H1 (cell line): Measurements from ENCODE around the gene ARF3. TPM values are rescaled to one million over a fixed set of nuclear protein-coding genes. Genes with fewer than 3 reads are reported as not detected.

Experiments
- ASH2L ChIP-seq: fragments of 200-600, 300-600 bp; sonication (generic); IDR thresholded peaks from one replicate; pipeline ENCODE4 v1.7.1; 2017; ENCODE audit warnings: low read length
- ATF3 ChIP-seq: IDR thresholded peaks from 2 replicates; pipeline ENCODE4 v1.6.1; 2011; ENCODE audit warnings: low read depth, mild to moderate bottlenecking, low read length; ENCODE audit not compliant: insufficient read depth
- CHD7 ChIP-seq: fragments of 300-600 bp; sonication (generic); IDR thresholded peaks from 2 replicates; pipeline ENCODE4 v1.7.1; 2012; ENCODE audit warnings: low read length, moderate library complexity, mild to moderate bottlenecking, inconsistent platforms; ENCODE audit not compliant: insufficient replicate concordance
- JUND ChIP-seq: IDR thresholded peaks from 2 replicates; pipeline ENCODE4 v1.6.1; 2011; ENCODE audit warnings: mild to moderate bottlenecking, improper control_type of control experiment, low read length
- KDM4A ChIP-seq: IDR thresholded peaks from one replicate; pipeline ENCODE4 v1.7.1; 2012; ENCODE audit warnings: low read depth, mild to moderate bottlenecking, moderate library complexity, low read length, inconsistent platforms; ENCODE audit not compliant: severe bottlenecking
- NANOG ChIP-seq: IDR thresholded peaks from 2 replicates; pipeline ENCODE4 v1.6.1; 2011; ENCODE audit warnings: low read length, low read depth, mild to moderate bottlenecking, inconsistent platforms; ENCODE audit not compliant: insufficient read depth, poor library complexity, severe bottlenecking
- RBBP5 ChIP-seq: IDR thresholded peaks from 2 replicates; pipeline ENCODE4 v1.7.1; 2012; ENCODE audit warnings: low read depth, mild to moderate bottlenecking, inconsistent platforms, low read length, moderate library complexity, borderline replicate concordance
- polyA plus RNA-seq, 7 experiments: library from polyadenylated mRNA; depleted of rRNA in 3 of 7; stranded (reverse) in 5 of 7; unstranded in 2 of 7; fragments of >200 nt in 5 of 7; fragments of 200-250 nt in 2 of 7; gene quantifications; 1 replicate in 5 of 7; 2 replicates in 1 of 7; 4 replicates in 1 of 7; pipeline versions ENCODE4 v1.2.1 to v1.2.3, GENCODE V29; 2011 to 2013; ENCODE audit warnings: missing spikeins in 2 of 7, mixed read lengths in 2 of 7
- total RNA-seq: library from RNA; stranded (reverse); fragmentation: NEBNext Ultra II Directional; extraction: Animal tissue kit (Norgen Biotek cat#: 25700); gene quantifications from 2 replicates; pipeline ENCODE4 v1.2.1, GENCODE V29; 2021

The ARF3 gene
- total and polyA plus RNA-seq, 2 of the 8 experiments (the other 6 are each of a cell fraction or from before 2014, with no cell fraction given) = 231 to 250 TPM

- peak; percentile 65 for TF ChIP-seq KDM4A
- TF ChIP-seq ATF3 = no peak
- no peak for TF ChIP-seq CHD7
- no peak for TF ChIP-seq NANOG
- TF ChIP-seq JUND = peak; percentile 13; the same call in 1 of the 2 replicates
- TF ChIP-seq RBBP5 = peak; percentile 47; the same call in 1 of the 2 replicates
- peak; percentile 71 for TF ChIP-seq ASH2L
Measured at GRCh38 chr12:48890657-48891418, 66.4 kb downstream of the ARF3 start (continued).
